GM12892 (cell line): Measurements from ENCODE around the gene DTX1.

ENCODE experiments used
- POLR2A ChIP-seq: IDR thresholded peaks from 2 replicates; pipeline ENCODE4 v1.6.1; 2011; ENCODE audit warnings: low read depth, low read length, control low read depth
- POLR2AphosphoS5 ChIP-seq: IDR thresholded peaks from 2 replicates; pipeline ENCODE4 v1.6.1; 2011; ENCODE audit warnings: low read depth, low read length, control low read depth

DNA sequence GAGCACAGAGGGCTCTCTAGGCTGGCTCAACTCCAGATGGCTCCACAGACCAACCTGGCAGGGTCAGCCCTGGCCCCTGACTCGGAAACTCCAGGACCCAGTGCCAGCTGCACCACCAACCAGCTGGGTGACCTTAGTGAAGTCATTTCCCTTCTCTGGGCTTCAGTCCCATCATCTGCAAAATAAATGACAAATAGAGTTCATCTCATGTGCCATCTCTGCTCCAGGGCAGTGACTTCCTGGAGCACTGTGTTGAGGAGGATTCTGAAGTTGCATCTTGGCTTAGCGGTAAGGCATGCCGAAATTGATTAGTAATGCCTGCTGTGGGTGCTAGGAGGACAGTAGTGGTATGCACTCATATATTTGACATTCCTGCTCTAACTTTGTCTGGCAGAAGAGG, 31.5 kb downstream of the DTX1 start:
- TF ChIP-seq POLR2AphosphoS5 (no peak), POLR2A (no peak)
